HepG2 (cell line): ENCODE data around the gene CLBA1. TPM values are rescaled to one million over a fixed set of nuclear protein-coding genes. Genes with fewer than 3 reads are reported as not detected.

Experiments used
- ATAC-seq: fragments of 200-7000 bp; cut with Tn5 transposase; 3 replicates; pipeline ENCODE4 v1.9.1; 2020; ENCODE audit warnings: mild to moderate bottlenecking, moderate library complexity
- BruUV-seq: library from RNA; stranded (reverse); fragments of 400-500 nt; replicated peaks from 2 replicates; lab custom pipeline; 2021; lab: Mats Ljungman, UMichigan
- CTCF ChIA-PET: fragments of 300-600 bp; formaldehyde crosslinking; extraction: SDS; loops from one replicate; lab custom pipeline; 2021; ENCODE audit warnings: low total read pairs, inconsistent platforms, low intra/inter-chr PET ratio; lab: Yijun Ruan, JAX
- POLR2A ChIA-PET: fragments of 350-600 bp; sonication (Branson Sonifier 250); formaldehyde crosslinking; loops from one replicate; lab custom pipeline; 2020; ENCODE audit warnings: antibody characterized with exemption, inconsistent platforms; lab: Yijun Ruan, JAX
- DNase-seq: peaks from one replicate; pipeline ENCODE4 v3.0.0-alpha.2; 2015; ENCODE audit warnings: low spot score
- FAIRE-seq: peaks from 3 replicates; lab custom pipeline; 2011; peaks lifted over from hg19 to GRCh38; lab: Jason Lieb, UNC
- H2AFZ ChIP-seq: one replicate; pipeline ENCODE4 v1.6.1; 2011; ENCODE audit warnings: low read length, inconsistent platforms
- H3K27ac ChIP-seq: fragments of 300-600 bp; 3 replicates; pipeline ENCODE4 v1.8.0; 2011; ENCODE audit warnings: mixed run types, mild to moderate bottlenecking, mixed read lengths, low read length, inconsistent platforms; ENCODE audit not compliant: insufficient read depth; ENCODE audit errors: extremely low read length
- H3K27me3 ChIP-seq, 2 experiments: fragments of 200-600 bp in 1 of 2; 2 replicates in 1 of 2; 3 replicates in 1 of 2; pipeline versions ENCODE4 v1.6.0 to v1.8.0; 2011; ENCODE audit warnings: low read length in 2 of 2, mild to moderate bottlenecking in 2 of 2, moderate library complexity in 2 of 2, inconsistent platforms in 1 of 2; ENCODE audit not compliant: insufficient read depth in 2 of 2, control insufficient read depth in 1 of 2
- H3K36me3 ChIP-seq, 2 experiments: fragments of 200-600 bp in 1 of 2; replicated peaks in 1 of 2; 2 replicates in 1 of 2; 3 replicates in 1 of 2; pipeline versions ENCODE4 v1.5.1 to v1.8.0; 2011; ENCODE audit warnings: low read length in 2 of 2, inconsistent platforms in 1 of 2; ENCODE audit not compliant: insufficient read depth in 2 of 2, control insufficient read depth in 1 of 2
- H3K4me1 ChIP-seq: 2 replicates; pipeline ENCODE4 v1.5.1; 2012; ENCODE audit warnings: low read length, inconsistent platforms; ENCODE audit not compliant: insufficient read depth
- H3K4me2 ChIP-seq: 2 replicates; pipeline ENCODE4 v1.6.0; 2011; ENCODE audit warnings: low read depth, low read length, inconsistent platforms
- H3K4me3 ChIP-seq, 3 experiments: fragments of 200-600 bp in 1 of 3; sonication (generic), shearing (Covaris generic) in 1 of 3; replicated peaks in 1 of 3; 2 replicates each; pipeline ENCODE4 v1.5.1; 2011 to 2016; ENCODE audit warnings: low read length in 3 of 3, inconsistent platforms in 2 of 3, low read depth in 2 of 3, mild to moderate bottlenecking in 2 of 3, control low read depth in 1 of 3, mixed read lengths in 1 of 3; ENCODE audit not compliant: insufficient read depth in 1 of 3
- H3K79me2 ChIP-seq: one replicate; pipeline ENCODE4 v1.6.1; 2011; ENCODE audit warnings: low read length, inconsistent platforms; ENCODE audit not compliant: insufficient read depth
- H3K9ac ChIP-seq: 2 replicates; pipeline ENCODE4 v1.6.0; 2011; ENCODE audit warnings: mild to moderate bottlenecking, low read depth, low read length, inconsistent platforms; ENCODE audit not compliant: insufficient read depth
- H3K9me3 ChIP-seq: 2 replicates; pipeline ENCODE4 v1.5.1; 2012; ENCODE audit warnings: mild to moderate bottlenecking, low read length
- H4K20me1 ChIP-seq: 2 replicates; pipeline ENCODE4 v1.6.0; 2011; ENCODE audit warnings: inconsistent platforms, mild to moderate bottlenecking, low read length, moderate library complexity; ENCODE audit not compliant: insufficient read depth
- HIVEP1 ChIP-seq: sonication (generic); formaldehyde crosslinking; IDR thresholded peaks from 2 replicates; pipeline ENCODE4 v1.4.0; 2020; ENCODE audit warnings: mild to moderate bottlenecking, missing genetic modification reagents
- IRF2 ChIP-seq: IDR thresholded peaks from 2 replicates; pipeline ENCODE4 v1.6.1; 2018; ENCODE audit warnings: missing genetic modification reagents, missing compliant biosample characterization
- STAT5B ChIP-seq: sonication (generic); formaldehyde crosslinking; IDR thresholded peaks from 2 replicates; pipeline ENCODE4 v1.4.0; 2020; ENCODE audit warnings: missing genetic modification reagents
- U2AF1 ChIP-seq: fragments of 200-400 bp; formaldehyde crosslinking; optimal IDR thresholded peaks from 2 replicates; pipeline ENCODE3; 2017; ENCODE audit warnings: mild to moderate bottlenecking, low read depth, low read length
- ZKSCAN5 ChIP-seq: sonication (generic); formaldehyde crosslinking; IDR thresholded peaks from 2 replicates; pipeline ENCODE4 v1.5.1; 2020; ENCODE audit warnings: mild to moderate bottlenecking, missing genetic modification reagents
- ZNF264 ChIP-seq: sonication (generic); formaldehyde crosslinking; IDR thresholded peaks from 2 replicates; pipeline ENCODE4 v1.4.0; 2020; ENCODE audit warnings: missing genetic modification reagents
- ZNF326 ChIP-seq: sonication (generic); formaldehyde crosslinking; IDR thresholded peaks from 2 replicates; pipeline ENCODE4 v1.4.0; 2020; ENCODE audit warnings: missing genetic modification reagents, borderline replicate concordance
- ZNF549 ChIP-seq: sonication (generic); formaldehyde crosslinking; IDR thresholded peaks from 2 replicates; pipeline ENCODE4 v1.5.0; 2020; ENCODE audit warnings: missing genetic modification reagents
- ZNF766 ChIP-seq: sonication (generic); formaldehyde crosslinking; IDR thresholded peaks from 2 replicates; pipeline ENCODE4 v1.5.0; 2020; ENCODE audit warnings: missing genetic modification reagents, borderline replicate concordance
- WGBS: methylation state at CpG from one replicate; pipeline ENCODE4 v1.1.6; 2017; ENCODE audit warnings: low lambda C conversion rate; 5-methylcytosine and 5-hydroxymethylcytosine counted together
- in situ Hi-C: cut with HindIII; loops from 2 replicates; pipeline ENCODE4 v1.10.0; 2017; ENCODE audit warnings: low pct_unique_long_range_greater_than_20kb; ENCODE audit not compliant: extremely low pct_ligation_motif_present
- intact Hi-C: fragments of 100-400 bp; cut with micrococcal nuclease; formaldehyde crosslinking; loops from one replicate; pipeline ENCODE4 v1.10.0; 2022; ENCODE audit not compliant: unreplicated experiment
- polyA plus RNA-seq, 8 experiments: library from polyadenylated mRNA; depleted of rRNA in 3 of 8; stranded (reverse) in 7 of 8; unstranded in 1 of 8; fragments of >200 nt; fragmentation: Illumina TruSeq in 4 of 8; extraction: Trizol in 4 of 8; gene quantifications; 2 replicates each; pipeline versions ENCODE4 v1.2.1 to v1.2.3, GENCODE V29; 2011 to 2016; ENCODE audit warnings: low read depth in 4 of 8, missing spikeins in 1 of 8, mixed read lengths in 1 of 8; ENCODE audit not compliant: insufficient read depth in 1 of 8
- total RNA-seq, 5 experiments: library from RNA; depleted of rRNA; stranded (reverse); fragments of >200 nt; fragmentation: Illumina TruSeq; extraction: Trizol; gene quantifications; 2 replicates each; pipeline ENCODE4 v1.2.3, GENCODE V29; 2016; ENCODE audit warnings: low read depth in 1 of 5
- TF ChIP-seq, protein P1 (sequence below): sonication (generic); formaldehyde crosslinking; IDR thresholded peaks from 2 replicates; pipeline ENCODE4 v1.5.0; 2020; ENCODE audit warnings: mild to moderate bottlenecking, missing genetic modification reagents, borderline replicate concordance

The CLBA1 gene
- total and polyA plus RNA-seq, 2 of the 13 experiments (the other 11 are each of a cell fraction or from before 2014, with no cell fraction given): 1.2 to 1.4 TPM

- H3K4me1 ChIP-seq: peaks cover 46% of the 10 kb centered on the region
- DNase-seq: no peak
- H2AFZ ChIP-seq: no peak overlapping the region
- H3K36me3 ChIP-seq: peaks cover 15 to 33% of the 10 kb centered on the region in 2 experiments; a peak in 4 of 5 replicates
- H3K27ac ChIP-seq: no peak overlapping the region
- in situ Hi-C loops (no loop called here), intact Hi-C loops (no loop called here)
- H3K4me2 ChIP-seq: no peak overlapping the region
- WGBS: 90% methylated on average over 7 of the region's 8 CpGs
- ChIA-PET POLR2A (no interaction called here), CTCF (interaction anchor here (2.4 kb wide), 1 partner anchor 32 kb away, joined by 16 read pairs; no protein-coding TSS in a partner anchor)
- BruUV-seq: no TSS peak
- TF ChIP-seq ZNF549 (CRISPR knock-in tag) (no peak), ZNF326 (CRISPR knock-in tag) (no peak), HIVEP1 (CRISPR knock-in tag) (no peak), U2AF1 (no peak), IRF2 (CRISPR knock-in tag) (no peak), ZNF264 (CRISPR knock-in tag) (no peak)
- peaks cover 29% of the 10 kb centered on the region for H4K20me1 ChIP-seq
- no peak overlapping the region for H3K9ac ChIP-seq
- no peaks in the 10 kb centered on the region for H3K9me3 ChIP-seq
- H3K27me3 ChIP-seq: no peaks in the 10 kb centered on the region
- no peak for ATAC-seq
- no peak for FAIRE-seq
- no peak overlapping the region for H3K4me3 ChIP-seq
- H3K79me2 ChIP-seq: peaks cover 67% of the 10 kb centered on the region
These were observed 27.7 kb downstream of the CLBA1 start for GRCh38 chr14:105013150-105013785.

GRCh38 chr14:105014032-105014431, 28.4 kb downstream of the CLBA1 start:
- H3K27ac ChIP-seq: no peak overlapping the region
- peaks cover 75% of the 10 kb centered on the region for H3K79me2 ChIP-seq
- peaks cover 15 to 33% of the 10 kb centered on the region in 2 experiments; a peak in 4 of 5 replicates for H3K36me3 ChIP-seq
- H3K27me3 ChIP-seq: no peaks in the 10 kb centered on the region
- H2AFZ ChIP-seq: no peak overlapping the region
- ATAC-seq: no peak
- in situ Hi-C loops (no loop called here), intact Hi-C loops (no loop called here)
- WGBS: 95% methylated on average over 6 of the region's 9 CpGs
- ChIA-PET CTCF (interaction anchor here (2.4 kb wide), 1 partner anchor 31 kb away, joined by 16 read pairs; no protein-coding TSS in a partner anchor), POLR2A (no interaction called here)
- H3K4me2 ChIP-seq: no peak overlapping the region
- H3K4me3 ChIP-seq: no peak overlapping the region
- H3K9me3 ChIP-seq: no peaks in the 10 kb centered on the region
- DNase-seq: no peak
- no peak for FAIRE-seq
- H4K20me1 ChIP-seq: peaks cover 33% of the 10 kb centered on the region
- no TSS peak for BruUV-seq
- no peak overlapping the region for H3K9ac ChIP-seq
- peaks cover 53% of the 10 kb centered on the region for H3K4me1 ChIP-seq
- TF ChIP-seq ZKSCAN5 (CRISPR knock-in tag) (no peak), ZNF766 (CRISPR knock-in tag) (no peak), STAT5B (CRISPR knock-in tag) (no peak)
- TF ChIP-seq, protein P1, sequence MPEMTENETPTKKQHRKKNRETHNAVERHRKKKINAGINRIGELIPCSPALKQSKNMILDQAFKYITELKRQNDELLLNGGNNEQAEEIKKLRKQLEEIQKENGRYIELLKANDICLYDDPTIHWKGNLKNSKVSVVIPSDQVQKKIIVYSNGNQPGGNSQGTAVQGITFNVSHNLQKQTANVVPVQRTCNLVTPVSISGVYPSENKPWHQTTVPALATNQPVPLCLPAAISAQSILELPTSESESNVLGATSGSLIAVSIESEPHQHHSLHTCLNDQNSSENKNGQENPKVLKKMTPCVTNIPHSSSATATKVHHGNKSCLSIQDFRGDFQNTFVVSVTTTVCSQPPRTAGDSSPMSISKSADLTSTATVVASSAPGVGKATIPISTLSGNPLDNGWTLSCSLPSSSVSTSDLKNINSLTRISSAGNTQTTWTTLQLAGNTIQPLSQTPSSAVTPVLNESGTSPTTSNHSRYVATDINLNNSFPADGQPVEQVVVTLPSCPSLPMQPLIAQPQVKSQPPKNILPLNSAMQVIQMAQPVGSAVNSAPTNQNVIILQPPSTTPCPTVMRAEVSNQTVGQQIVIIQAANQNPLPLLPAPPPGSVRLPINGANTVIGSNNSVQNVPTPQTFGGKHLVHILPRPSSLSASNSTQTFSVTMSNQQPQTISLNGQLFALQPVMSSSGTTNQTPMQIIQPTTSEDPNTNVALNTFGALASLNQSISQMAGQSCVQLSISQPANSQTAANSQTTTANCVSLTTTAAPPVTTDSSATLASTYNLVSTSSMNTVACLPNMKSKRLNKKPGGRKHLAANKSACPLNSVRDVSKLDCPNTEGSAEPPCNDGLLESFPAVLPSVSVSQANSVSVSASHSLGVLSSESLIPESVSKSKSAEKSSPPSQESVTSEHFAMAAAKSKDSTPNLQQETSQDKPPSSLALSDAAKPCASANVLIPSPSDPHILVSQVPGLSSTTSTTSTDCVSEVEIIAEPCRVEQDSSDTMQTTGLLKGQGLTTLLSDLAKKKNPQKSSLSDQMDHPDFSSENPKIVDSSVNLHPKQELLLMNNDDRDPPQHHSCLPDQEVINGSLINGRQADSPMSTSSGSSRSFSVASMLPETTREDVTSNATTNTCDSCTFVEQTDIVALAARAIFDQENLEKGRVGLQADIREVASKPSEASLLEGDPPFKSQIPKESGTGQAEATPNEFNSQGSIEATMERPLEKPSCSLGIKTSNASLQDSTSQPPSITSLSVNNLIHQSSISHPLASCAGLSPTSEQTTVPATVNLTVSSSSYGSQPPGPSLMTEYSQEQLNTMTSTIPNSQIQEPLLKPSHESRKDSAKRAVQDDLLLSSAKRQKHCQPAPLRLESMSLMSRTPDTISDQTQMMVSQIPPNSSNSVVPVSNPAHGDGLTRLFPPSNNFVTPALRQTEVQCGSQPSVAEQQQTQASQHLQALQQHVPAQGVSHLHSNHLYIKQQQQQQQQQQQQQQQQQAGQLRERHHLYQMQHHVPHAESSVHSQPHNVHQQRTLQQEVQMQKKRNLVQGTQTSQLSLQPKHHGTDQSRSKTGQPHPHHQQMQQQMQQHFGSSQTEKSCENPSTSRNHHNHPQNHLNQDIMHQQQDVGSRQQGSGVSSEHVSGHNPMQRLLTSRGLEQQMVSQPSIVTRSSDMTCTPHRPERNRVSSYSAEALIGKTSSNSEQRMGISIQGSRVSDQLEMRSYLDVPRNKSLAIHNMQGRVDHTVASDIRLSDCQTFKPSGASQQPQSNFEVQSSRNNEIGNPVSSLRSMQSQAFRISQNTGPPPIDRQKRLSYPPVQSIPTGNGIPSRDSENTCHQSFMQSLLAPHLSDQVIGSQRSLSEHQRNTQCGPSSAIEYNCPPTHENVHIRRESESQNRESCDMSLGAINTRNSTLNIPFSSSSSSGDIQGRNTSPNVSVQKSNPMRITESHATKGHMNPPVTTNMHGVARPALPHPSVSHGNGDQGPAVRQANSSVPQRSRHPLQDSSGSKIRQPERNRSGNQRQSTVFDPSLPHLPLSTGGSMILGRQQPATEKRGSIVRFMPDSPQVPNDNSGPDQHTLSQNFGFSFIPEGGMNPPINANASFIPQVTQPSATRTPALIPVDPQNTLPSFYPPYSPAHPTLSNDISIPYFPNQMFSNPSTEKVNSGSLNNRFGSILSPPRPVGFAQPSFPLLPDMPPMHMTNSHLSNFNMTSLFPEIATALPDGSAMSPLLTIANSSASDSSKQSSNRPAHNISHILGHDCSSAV (CRISPR knock-in tag): no peak
